Effector memory CD4-positive, alpha-beta T cell (primary cell): ENCODE measurements around the gene CFAP77.

Source experiments
- DNase-seq, 3 donors: peaks; one replicate each; pipeline ENCODE4 v3.0.0-alpha.2; 2020
- H3K27ac ChIP-seq: 2 replicates; pipeline ENCODE4 v1.7.0; 2013; ENCODE audit warnings: mild to moderate bottlenecking, low read length, moderate library complexity; ENCODE audit not compliant: insufficient read depth, poor library complexity, severe bottlenecking
- H3K27me3 ChIP-seq: replicated peaks from 2 replicates; pipeline ENCODE4 v1.7.0; 2013; ENCODE audit warnings: mild to moderate bottlenecking, low read length; ENCODE audit not compliant: insufficient read depth, control insufficient read depth, poor library complexity, severe bottlenecking
- H3K36me3 ChIP-seq: 2 replicates; pipeline ENCODE4 v1.7.0; 2013; ENCODE audit warnings: mild to moderate bottlenecking, low read length, moderate library complexity; ENCODE audit not compliant: control insufficient read depth, insufficient read depth
- H3K4me1 ChIP-seq: 2 replicates; pipeline ENCODE4 v1.7.0; 2013; ENCODE audit warnings: low read length, mild to moderate bottlenecking; ENCODE audit not compliant: control insufficient read depth, insufficient read depth, poor library complexity, severe bottlenecking
- H3K4me3 ChIP-seq: 2 replicates; pipeline ENCODE4 v1.7.0; 2013; ENCODE audit warnings: low read length, low read depth, mild to moderate bottlenecking; ENCODE audit not compliant: insufficient read depth, poor library complexity, severe bottlenecking
- H3K9me3 ChIP-seq: 2 replicates; pipeline ENCODE4 v1.7.0; 2013; ENCODE audit warnings: mild to moderate bottlenecking, low read length, moderate library complexity; ENCODE audit not compliant: control insufficient read depth

Gene CFAP77

DNA sequence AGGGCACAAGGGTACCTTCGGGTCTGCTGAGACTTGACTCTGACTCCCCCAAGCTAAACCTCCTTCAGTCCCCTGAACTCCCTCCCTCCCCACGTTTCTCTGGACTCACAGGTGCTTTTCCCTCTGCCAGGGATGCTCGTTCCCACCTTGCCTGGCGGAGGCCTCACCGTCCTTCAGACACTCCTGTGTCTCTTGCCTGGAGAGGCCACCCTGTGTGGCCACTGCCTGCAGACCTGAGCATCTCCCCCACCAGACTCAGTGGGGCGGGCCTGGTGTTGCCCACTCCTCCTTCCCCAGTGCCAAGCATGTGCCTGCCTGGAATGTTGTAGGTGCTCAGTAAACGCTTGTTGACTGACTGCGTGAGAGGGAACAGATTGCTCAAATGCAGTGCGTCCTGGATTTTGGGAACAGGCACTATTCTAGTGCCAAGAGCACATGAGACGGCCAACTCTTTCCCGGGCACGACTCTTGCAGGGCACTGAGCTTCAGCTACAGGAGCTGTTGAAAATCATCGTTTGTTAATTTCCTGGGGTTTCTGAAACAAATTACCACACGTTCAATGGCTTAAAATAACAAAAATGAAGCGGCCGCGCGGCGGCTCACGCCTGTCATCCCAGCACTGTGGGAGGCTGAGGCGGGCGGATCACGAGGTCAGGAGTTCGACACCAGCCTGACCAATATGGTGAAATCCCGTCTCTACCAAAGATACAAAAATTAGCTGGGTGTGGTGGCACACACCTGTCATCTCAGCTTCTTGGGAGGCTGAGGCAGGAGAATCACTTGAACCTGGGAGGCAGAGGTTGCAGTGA lies 101.4 kb downstream of the CFAP77 start:
- Histone ChIP-seq H3K9me3 (no peaks in the 10 kb centered on the region), H3K36me3 (no peaks in the 10 kb centered on the region), H3K4me1 (peaks cover 13% of the 10 kb centered on the region), H3K27ac (no peak overlapping the region), H3K4me3 (no peak overlapping the region), H3K27me3 (peaks cover 2% of the 10 kb centered on the region)
- no peak for DNase-seq

DNA sequence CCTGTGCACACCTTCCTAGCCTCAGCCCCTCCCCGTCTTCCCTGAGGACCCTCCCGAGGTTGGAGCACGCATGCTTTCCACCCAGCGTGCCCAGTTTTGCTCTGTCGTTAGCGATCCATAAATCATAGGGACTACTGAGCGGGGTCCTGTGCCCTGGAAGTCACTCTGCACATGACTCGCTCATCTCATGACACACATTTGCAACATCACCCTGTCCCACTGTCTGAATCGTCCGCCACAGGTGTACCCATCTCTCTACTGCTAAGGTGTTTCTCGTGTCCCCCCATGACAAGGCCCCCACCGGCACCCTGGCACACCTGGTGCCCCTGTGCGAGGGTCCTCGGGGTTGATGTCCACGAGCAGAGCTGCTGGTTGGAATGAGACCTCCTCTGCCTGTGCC lies 103.4 kb downstream of the CFAP77 start:
- no peak for DNase-seq
- Histone ChIP-seq H3K27me3 (peaks cover 6% of the 10 kb centered on the region), H3K4me1 (no peaks in the 10 kb centered on the region), H3K9me3 (no peaks in the 10 kb centered on the region), H3K36me3 (no peaks in the 10 kb centered on the region), H3K27ac (no peak overlapping the region), H3K4me3 (no peak overlapping the region)

DNA sequence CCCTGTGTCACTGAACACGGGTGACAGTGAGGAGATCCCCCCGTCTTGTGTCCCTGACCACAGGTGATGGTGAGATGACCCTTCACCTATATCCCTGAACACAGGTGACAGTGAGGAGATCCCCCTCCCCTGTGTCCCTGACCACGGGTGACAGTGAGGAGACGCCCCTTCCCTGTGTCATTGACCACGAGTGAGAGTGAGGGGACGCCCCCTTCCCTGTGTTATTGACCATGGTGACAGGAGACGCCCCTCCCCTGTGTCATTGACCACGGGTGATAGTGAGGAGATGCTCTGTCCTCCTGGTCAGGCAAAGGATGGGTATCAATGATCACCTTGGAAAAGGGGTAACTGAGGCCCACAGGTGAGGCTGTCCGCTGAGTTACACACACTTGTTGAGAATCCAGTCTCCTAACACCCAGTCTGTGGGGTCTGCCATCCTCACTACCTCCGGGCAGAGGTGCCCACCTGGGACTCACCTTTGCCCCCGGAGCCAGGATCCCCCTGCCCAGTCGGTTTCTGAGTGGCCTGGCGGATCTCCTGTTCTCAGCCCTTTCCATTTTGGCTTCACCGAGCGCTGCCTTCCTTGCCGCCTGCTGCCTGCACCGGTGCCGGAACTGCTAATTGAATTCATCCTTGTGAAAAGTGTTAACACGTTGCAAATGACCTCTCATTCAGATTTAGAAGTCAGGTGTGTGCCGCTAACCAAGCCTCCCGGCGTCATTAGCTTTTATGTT lies 104.2 kb downstream of the CFAP77 start:
- no peak overlapping the region for H3K27ac ChIP-seq
- no peak for DNase-seq
- H3K4me1 ChIP-seq = no peaks in the 10 kb centered on the region
- H3K4me3 ChIP-seq = no peak overlapping the region
- H3K9me3 ChIP-seq = no peaks in the 10 kb centered on the region
- H3K36me3 ChIP-seq = no peaks in the 10 kb centered on the region
- H3K27me3 ChIP-seq = peaks cover 6% of the 10 kb centered on the region

DNA sequence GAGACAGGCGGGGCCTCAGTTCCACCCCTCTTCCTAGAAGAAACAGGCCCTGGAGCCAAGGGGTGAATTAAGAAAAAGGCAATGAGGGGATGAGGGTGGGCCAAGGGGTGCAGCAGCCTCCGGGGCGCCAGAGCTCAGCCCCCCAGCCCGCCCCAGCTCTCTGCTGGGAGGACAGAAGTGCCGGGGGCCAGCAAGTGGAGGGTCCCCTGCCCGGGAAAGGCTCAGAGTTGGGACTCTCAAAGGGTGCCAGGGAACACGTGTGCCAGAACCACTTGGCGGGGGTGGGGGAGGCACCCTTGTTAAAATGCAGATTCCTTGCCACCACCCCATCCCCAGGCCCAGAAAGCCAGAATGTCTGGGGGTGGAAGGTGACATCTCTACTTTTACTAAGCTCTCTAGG lies 104.8 kb downstream of the CFAP77 start:
- no peak overlapping the region for H3K4me3 ChIP-seq
- no peaks in the 10 kb centered on the region for H3K9me3 ChIP-seq
- DNase-seq = no peak
- H3K27ac ChIP-seq = no peak overlapping the region
- no peaks in the 10 kb centered on the region for H3K36me3 ChIP-seq
- H3K4me1 ChIP-seq = no peaks in the 10 kb centered on the region
- H3K27me3 ChIP-seq = peaks cover 6% of the 10 kb centered on the region

DNA sequence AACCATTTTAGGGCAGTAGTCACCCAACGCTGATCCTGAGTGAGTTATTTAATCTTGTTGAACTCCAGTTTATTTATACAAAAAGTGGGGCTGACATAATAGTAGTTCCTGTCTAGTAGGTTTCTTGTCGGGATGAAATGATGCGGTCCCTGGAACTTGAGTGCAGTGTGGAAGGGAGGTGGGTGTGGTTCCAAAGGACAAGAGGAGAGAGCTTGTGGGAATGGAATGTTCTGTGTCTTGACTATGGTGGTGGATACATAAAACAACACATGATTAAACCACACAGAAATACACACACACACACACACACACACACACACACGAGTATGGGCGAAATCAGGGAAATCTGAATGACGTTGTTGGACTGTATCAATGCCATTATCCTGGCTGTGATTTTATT lies 106.3 kb downstream of the CFAP77 start:
- Histone ChIP-seq H3K4me1 (no peaks in the 10 kb centered on the region), H3K36me3 (no peaks in the 10 kb centered on the region), H3K4me3 (no peak overlapping the region), H3K9me3 (no peaks in the 10 kb centered on the region), H3K27me3 (peaks cover 6% of the 10 kb centered on the region), H3K27ac (no peak overlapping the region)
- no peak for DNase-seq

DNA sequence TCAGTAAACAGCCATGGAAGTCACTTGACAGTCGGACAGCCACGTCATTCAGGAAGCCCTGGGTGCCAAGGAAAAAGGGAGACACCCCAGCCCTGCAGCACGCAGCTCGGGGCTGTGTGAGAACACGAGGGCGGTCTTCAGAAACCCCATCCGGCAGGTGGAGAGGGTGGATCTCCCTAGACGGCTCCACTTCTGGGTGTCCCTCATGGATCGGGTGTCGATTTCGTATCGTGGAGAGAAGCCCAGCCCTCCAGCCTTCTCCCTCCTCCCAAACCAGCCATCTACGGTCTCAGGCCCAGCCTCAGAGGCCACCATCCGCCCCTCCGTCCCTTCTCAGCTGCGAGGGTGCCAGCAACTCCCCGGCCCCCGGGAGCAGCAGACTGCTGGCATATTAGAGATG lies 106.9 kb downstream of the CFAP77 start:
- H3K36me3 ChIP-seq = no peaks in the 10 kb centered on the region
- H3K4me3 ChIP-seq = no peak overlapping the region
- no peaks in the 10 kb centered on the region for H3K9me3 ChIP-seq
- no peak overlapping the region for H3K27ac ChIP-seq
- H3K4me1 ChIP-seq = no peaks in the 10 kb centered on the region
- no peak for DNase-seq
- peaks cover 6% of the 10 kb centered on the region for H3K27me3 ChIP-seq

DNA sequence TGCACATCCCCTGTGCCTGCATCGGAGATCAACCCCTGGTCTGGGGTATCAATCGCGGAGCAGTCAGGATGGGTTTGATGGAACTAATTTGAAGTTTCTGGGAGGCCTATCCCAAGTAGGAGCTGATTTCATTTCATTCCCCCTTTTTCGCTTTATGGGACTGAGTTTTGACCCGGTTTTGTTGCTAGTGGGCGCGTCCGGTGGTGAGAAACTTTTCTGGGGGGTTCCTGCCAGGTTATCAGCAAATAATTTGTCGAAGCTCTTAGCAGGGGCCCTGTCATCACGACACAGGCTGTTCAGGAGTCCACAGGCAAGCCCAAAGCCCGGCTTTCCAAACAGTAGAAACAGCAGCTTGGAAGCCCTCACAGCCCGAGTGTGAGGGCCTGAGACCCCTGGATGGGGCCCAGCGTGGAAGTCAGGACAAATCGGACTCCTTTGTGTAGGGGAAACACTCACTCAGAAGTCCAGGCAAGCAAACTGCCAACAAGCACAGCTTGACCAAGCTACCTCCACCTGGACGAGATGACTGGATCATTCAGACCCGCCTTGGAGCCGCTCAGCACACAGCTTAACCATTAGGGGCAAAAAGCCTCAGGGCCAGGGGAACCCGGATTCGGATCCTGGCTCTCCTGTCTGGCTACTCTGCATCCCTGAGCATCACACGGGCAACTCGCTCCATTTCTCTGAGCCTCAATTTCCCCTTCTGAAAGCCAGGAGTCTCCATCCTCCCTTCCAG lies 108.0 kb downstream of the CFAP77 start:
- H3K4me1 ChIP-seq = no peaks in the 10 kb centered on the region
- no peak overlapping the region for H3K4me3 ChIP-seq
- no peak for DNase-seq
- H3K9me3 ChIP-seq = no peaks in the 10 kb centered on the region
- H3K27me3 ChIP-seq = peaks cover 6% of the 10 kb centered on the region
- no peaks in the 10 kb centered on the region for H3K36me3 ChIP-seq
- H3K27ac ChIP-seq = no peak overlapping the region

DNA sequence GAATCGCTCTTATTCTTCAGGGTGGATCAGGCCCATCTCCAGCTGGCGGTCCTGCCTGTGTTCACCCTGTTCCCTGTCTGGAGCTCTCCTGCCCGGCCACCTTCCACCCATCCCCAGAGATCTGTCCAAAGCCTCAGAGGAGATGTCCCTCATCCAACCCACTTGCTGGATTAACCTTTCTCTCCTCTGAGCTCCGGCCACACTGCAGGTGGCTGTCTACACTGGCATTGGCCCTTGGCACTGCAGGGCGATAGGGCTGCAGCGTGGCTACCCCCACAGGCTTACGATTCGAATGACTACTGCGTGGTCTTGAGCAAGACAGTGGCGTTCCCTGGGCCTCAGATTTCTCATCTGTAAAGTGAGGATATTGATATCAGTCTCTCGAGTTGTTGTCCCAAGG lies 108.6 kb downstream of the CFAP77 start:
- no peaks in the 10 kb centered on the region for H3K9me3 ChIP-seq
- peaks cover 6% of the 10 kb centered on the region for H3K27me3 ChIP-seq
- no peaks in the 10 kb centered on the region for H3K4me1 ChIP-seq

DNA sequence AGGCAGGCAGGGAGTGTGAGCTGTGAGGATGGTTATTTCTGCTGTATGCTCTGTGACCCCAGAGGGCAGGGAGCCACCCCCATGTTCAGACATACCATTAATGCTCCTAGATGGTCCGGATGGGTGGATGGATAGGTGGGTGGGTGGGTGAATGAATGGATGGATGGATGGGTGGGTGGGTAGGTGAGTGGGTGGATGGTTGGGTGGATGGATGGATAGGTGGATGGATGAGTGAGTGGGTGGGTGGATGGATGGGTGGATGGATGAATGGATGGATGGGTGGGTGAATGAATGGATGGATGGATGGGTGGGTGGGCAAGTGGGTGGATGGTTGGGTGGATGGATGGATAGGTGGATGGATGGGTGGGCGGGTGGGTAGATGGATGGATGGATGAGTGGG lies 109.0 kb downstream of the CFAP77 start:
- DNase-seq = no peak
- Histone ChIP-seq H3K27ac (no peak overlapping the region), H3K36me3 (no peaks in the 10 kb centered on the region), H3K9me3 (no peaks in the 10 kb centered on the region), H3K4me3 (no peak overlapping the region), H3K27me3 (peaks cover 6% of the 10 kb centered on the region), H3K4me1 (no peaks in the 10 kb centered on the region)

More for the DNA sequence above, 108.6 kb downstream of the CFAP77 start:
- DNase-seq = no peak
- H3K4me3 ChIP-seq = no peak overlapping the region
- H3K27ac ChIP-seq = no peak overlapping the region
- no peaks in the 10 kb centered on the region for H3K36me3 ChIP-seq

DNA sequence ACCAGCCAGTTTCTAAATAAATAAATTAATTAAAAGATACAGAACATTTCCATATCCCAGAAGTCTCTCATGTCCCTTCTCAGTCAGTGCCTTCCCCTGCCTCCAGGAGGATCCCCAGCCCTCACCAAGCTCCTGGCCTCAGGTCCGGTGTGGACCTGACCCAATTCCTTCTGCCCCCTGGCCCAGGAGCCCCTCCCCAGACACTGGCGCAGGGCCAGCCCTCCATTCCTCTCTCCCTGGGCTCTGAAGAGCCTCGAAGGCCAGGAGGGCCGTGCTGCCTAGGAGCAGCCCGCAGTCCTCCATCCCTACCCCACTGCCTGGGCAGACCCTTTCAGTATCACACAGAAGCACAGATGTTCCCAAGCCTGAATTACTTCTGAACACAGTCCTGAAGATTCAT lies 110.6 kb downstream of the CFAP77 start:
- H3K4me3 ChIP-seq = no peak overlapping the region
- H3K9me3 ChIP-seq = no peaks in the 10 kb centered on the region
- DNase-seq = no peak
- no peaks in the 10 kb centered on the region for H3K36me3 ChIP-seq
- H3K4me1 ChIP-seq = no peaks in the 10 kb centered on the region
- peaks cover 3% of the 10 kb centered on the region for H3K27me3 ChIP-seq
- no peak overlapping the region for H3K27ac ChIP-seq
